ENCODE results near the gene HK3. TPM values are rescaled to one million over a fixed set of nuclear protein-coding genes. Genes with fewer than 3 reads are reported as not detected.

HK3 gene
- total RNA-seq, 1 donor from 2014 or later: 41.1 TPM

DNA sequence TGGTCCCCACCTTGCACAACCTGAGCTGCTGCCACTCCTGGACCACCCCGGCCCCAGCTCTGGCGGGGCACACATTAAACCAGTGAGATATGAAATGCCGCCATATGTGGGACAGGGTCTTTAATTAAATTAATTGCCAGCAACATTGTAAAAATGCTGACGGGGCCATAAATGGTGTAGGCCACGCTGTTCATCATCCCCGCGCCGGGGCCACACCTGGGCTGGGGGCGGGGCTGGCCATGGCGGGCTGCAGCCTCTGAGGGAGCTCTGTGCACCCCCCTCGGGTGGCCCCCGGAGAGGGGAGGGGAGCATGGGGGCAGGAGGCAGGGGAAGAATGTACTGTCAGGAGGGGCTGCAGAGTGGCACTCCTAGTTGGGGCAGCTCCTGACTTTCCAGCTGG, 47.8 kb downstream of the HK3 start:
- DNase-seq (ENCODE audit: low spot score): no peak

DNA sequence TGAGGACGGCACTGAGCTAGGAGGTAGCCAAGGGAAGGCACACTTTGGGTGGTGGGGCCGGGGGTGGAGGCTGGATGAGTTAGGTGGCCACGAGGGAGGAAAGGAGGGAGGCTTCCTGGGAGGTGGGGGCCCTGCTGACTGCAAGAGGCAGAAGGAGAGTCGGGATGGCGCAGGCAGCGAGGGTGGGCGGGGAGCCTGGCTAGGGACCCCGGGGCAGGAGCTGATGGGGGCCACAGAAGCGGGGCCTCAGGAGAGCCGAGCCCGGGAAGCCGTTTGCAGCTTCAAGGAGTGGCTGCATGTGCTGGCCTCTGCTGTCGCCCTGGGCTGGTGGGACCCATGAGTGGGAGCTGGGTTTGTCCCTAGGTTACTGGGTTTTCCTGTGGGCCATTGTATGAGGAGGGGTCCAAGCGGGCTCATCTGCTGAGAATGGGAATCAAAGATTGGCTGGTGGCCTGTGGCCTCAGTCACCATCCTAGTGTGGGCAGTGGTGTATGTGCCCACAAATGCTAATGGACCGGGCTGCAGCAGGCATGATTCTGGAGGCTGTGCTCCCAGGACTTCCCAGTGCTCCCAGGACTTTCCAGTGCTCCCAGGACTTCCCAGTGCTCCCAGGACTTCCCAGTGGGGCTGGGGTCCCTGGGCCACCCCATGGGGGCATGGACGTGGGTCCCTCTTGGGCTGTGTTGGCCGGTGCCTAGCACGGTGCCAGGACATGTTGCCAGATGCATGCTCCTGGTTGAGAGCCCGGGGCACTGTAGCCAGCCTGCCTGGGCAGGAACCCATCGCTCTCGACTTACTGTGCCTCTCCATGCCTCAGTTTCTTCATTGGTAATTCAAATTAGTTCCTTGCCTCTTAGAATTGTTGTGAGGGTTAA, 48.5 kb downstream of the HK3 start:
- DNase-seq (ENCODE audit: low spot score): no peak

DNA sequence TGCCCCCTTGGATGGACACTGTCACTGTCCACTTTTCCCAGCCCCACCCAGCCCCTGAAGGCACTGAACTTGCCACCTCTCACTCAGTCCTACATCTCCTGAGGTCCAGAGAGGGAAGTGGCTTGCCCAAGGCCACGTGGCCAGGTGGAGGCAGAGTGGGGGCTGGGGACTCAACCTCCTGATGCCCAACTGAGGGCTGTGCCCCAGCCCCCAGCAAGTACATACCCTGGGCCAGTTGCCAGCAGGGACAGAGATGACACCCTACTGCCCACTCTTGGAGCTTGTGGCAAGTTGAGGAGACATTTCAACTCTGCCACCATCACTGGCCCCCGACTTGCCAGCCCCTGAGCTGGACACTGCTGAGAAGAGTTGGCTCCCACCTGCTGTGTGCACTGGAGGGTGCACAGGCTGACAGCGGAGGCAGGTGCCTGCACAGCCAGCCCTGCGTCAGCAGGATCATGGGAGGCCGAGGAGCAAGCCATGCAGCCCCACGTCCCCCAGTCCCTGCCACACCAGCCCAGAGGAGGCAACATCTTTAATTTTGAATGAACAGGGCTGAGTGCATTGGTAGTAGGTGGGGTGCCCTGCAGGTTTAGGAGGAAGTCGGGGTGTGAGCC, 49.4 kb downstream of the HK3 start:
- DNase-seq (ENCODE audit: low spot score): no peak

DNA sequence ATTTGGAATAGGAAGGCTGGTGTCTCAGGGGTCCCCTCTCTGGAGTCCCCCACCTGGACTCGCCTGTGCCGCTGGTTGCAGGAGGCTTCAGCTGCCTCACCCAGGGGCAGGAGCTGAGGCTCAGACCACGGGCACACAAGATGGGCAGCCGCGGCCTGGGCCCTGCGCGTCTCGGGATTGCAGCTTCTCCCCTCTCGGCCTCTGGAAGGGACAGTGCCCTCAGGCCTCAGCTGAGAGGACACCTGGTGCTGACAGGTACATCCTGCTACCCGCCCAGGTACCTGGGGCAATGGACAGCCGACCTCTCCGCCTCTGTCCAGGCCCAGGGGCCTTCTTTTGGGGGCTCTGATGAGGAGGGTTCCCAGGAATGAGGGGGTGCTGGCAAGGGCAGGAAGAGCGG, 50.5 kb downstream of the HK3 start:
- DNase-seq (ENCODE audit: low spot score): no peak

DNA sequence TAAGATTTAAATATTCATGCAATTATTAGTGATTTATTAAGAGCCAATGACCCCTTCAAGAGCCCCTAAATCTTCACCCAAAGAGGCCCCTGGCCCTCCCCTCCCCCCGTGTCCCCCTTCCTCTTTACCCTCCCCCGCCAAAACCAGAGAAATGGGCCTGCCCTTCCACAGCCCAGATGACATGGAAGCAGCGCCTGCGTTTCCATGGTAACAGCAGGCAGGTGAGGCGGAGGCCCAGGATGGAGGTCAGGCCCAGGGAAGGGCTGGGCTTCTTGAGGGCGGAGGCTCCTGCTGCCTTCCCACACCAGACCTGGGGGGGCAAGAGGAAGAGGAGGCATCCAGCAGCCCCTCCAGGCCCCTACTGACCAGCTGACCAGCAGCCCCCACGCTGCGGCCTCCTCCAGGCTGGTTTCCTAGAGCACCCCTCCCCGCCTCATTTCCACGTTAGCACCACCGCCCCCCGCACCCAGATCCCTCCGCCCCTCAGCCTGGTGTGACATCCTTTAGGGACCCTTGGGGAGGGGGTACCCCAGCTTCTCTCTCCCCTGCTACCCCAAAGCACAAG, 51.3 kb downstream of the HK3 start:
- DNase-seq (ENCODE audit: low spot score): no peak

DNA sequence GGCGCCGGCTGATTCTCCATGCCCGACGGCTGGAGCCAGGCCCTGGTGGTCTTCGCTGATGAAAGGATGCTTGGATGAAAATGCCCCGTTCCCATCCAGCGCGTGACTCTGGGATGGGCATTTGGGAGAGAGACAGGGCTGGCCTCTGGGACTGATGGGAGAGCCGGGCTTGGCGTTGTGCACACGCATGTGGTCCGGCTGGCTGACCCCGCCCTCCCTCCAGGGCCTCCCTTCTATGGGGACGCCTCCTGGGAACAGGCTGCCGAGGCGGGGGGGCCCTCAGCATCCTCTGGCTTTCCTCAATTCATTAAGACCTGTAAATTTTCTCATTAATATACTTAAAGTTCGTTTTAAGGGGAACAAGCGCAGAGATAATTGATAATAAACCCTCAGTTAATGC, 52.0 kb downstream of the HK3 start:
- DNase-seq (ENCODE audit: low spot score): no peak

DNA sequence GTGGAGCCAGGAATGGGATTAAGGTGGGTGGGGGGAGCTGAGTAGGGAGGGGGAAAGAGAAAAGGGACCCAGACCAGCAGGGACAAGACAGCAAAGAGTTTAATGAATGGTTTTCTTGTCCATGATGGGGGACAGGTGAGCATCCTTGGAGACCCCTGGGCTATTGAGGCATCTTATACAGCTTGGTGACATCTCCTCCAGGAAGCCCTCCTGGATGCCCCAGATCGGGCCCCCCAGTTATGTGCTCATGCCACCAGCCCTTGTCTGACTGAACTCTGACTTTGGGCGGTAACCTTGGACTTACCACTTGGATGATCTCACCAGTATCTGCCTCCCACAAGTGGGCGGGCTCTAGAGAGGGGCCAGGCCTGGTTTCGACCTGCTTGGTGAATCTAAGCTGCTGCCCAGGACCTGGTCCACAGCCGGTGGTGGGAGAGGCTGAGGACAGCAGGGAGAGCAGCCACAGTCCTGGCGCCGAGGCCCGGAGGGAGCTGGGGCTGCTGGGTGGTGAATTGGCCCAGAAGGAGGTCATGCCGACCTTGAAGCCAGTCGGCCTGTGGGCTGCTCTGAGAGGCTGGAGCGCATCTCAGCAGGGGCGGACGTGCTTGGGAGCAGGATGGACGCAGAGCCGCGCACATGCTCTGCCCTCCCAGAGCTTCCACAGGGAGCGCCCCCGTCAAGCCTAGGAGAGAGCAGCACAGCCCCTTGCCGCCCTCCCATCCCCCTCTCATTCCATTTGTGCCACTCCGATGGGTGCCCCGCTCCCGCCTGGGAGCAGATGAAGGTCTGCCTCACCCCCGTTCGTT, 52.6 kb downstream of the HK3 start:
- no peak for DNase-seq (ENCODE audit: low spot score)

DNA sequence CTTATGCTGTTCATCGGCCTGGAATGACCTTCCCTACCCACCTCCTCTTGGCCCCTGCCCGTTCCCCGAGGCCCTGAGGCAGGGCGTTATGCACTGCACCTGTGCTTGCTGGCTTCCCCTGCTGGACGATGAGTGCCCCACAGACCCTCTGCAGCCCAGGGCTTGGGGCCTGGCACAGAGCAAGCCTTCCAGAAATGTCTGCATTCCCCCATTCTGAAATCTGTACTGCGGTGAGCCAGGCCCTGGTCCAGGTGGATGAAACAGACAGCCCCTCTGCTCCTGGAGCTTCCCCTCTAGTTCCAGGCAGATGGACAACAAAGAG, 53.8 kb downstream of the HK3 start:
- DNase-seq (ENCODE audit: low spot score): no peak

DNA sequence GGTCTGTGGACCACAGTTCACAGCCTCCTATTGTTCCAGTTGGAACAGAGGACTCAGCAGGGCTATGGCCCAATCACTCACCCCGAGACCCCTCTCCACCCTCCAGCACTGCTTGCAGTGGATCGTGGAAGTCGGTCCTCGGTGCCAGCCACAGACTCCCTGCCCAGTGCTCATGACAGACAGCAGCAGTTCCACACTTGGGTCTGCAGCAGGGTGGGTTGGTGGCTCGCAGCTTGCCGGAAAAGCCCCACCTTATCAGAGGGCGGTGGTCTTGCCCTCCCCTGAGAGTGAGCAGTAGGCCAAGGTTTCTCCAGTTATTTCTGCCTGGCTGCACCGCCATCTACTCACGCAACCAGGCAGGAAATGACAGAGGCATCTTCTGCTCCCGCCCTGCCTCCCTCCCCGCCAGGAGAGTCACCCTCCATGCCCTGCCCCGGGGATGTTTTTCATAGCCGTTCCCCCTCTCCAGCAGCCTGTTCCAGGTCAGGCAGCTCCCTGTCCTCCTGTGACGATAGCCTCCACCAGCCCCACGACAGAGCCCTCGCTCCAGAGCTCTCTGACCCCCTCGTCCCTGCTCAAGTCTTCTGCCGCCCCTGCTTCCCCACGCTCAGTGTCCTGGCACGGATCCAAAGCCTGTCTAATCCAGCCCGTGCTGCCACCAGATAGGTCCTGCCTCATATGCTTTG, 54.3 kb downstream of the HK3 start:
- no peak for DNase-seq (ENCODE audit: low spot score)

DNA sequence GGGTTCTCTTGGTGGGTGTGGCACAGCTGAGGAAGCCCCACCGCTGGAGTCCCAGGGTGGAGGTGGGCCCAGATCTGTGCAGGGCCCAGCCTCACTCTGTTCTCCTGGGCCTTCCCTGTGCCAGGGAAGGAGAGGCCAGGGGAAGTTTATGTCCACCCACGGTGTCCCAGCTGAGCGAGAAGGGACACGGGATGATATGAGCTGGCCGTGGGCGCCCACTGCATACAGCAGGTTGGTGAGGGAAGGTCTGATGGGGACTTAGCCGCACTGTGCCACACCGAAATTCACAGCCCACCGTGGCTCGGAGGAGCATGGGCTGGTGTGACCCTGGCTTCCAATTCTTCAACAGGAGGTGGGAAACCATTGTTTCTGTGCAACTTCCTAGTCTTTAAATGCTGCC, 54.9 kb downstream of the HK3 start:
- DNase-seq (ENCODE audit: low spot score): no peak

DNA sequence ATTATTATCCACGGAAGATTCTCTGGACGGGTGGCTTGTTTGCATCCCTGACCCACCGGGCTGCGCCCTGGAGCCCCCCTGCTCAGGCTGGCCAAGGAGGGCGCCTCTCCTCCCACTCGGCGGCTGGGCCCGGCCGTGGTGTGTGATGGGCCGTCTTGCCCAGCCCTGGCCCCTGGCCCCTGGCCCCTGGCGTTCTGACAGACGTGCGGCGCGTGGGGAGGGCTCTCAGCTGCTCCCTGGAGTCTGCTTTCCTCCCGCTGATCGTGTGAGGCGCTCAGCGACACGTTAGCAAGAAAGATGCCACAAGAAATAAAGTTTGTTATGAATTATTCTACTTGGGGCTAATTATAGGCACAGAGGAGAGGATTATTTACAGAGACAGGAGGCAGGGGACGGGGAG, 55.5 kb downstream of the HK3 start:
- DNase-seq (ENCODE audit: low spot score): no peak

DNA sequence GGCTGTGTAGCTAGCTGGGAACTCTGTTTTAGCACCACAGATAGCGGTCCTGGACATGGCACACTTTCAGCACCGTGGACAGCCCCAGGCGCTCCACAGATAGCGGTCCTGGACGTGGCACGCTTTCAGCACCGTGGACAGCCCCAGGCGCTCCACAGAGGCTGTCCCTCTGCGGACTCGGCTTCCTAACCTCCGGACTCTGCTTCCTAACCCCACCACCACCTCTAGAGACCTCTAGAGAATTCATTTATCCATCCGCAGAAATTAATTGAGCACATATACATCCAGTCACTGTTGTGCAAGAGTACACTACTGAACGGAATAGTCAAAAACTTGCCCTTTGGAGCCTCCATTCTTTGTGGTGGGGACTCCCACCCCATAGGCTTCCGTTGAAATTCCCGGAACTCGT, 61.4 kb downstream of the HK3 start:
- no peak for DNase-seq (ENCODE audit: low spot score)

DNA sequence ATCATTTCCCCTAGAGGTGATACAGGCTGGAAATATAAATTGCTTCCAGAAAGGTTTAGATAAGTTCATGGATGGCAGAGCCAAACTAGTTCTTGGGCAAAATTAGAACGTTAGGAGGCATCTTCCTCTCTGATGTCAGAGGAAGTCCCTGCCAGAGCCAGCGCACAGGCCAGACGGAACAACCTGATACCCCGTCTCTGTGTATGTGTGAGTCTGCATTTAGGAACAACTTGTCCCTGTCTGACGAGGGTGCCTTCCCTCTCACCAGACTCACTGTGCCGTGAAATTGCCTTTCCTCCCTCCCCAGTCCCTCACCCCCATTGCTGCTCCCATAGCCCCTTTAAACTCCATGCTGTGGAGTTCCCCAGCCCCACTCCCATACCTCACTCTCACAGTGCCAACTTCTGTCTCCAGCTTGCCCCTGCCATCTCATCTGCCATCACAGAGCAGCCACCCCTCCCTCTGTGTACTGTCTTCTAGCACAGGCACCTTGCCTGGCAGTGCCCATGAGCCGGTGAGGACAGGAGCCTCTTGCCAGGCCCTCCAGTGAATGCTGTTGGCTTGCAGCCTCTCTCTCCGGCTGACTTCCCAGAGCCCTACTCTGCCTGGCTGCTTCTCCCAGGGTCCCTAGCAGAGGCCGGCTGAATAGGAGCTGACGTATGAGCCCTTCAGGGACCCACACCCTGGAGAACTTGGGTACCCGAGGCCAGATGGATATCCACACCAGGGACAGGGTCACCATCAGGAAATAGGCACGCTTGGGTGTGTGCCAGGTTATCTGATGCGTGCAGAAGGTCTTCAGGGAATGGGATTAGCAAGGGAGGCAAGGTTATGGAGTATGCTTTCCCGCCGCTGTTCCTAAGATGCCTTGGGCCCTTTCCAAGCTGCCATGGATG, 62.1 kb downstream of the HK3 start:
- no peak for DNase-seq (ENCODE audit: low spot score)

DNA sequence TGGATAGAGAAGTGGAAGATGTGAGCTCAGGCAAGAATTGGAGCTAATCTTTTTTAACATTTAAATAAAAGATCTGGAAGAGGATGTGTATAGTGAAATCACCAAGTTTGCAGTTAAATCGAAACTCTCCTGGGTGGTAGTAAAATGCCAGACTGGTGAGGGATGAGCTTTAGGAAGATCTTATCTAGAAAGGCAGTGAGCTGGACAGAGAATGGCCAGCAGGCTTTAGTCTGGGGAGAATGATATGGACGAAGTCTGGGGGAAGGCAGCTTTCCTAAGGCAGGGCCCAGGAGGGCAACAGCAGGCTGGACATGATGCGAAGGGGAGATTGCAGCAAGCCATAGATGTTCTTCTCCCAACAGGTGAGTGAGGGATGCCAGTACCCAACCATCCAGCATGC, 63.2 kb downstream of the HK3 start:
- DNase-seq (ENCODE audit: low spot score): no peak

DNA sequence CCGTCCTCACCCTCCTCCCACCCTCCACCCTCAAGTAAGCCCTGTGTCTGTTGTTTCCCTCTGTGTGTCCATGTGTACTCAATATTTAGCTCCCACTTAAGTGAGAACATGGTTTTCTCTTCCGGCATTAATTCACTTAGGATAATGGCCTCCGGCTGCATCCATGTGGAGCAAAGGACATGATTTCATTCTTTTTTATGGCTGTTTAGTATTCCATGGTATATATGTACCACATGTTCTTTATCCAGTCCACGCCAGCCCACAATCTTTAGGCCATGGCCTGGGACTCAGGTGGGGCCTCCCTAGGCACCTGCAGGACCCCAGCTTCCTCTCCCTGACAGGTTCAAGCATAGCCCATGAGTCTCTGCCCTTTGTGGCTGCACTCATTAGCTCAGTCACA, 65.9 kb downstream of the HK3 start:
- DNase-seq (ENCODE audit: low spot score): no peak

DNA sequence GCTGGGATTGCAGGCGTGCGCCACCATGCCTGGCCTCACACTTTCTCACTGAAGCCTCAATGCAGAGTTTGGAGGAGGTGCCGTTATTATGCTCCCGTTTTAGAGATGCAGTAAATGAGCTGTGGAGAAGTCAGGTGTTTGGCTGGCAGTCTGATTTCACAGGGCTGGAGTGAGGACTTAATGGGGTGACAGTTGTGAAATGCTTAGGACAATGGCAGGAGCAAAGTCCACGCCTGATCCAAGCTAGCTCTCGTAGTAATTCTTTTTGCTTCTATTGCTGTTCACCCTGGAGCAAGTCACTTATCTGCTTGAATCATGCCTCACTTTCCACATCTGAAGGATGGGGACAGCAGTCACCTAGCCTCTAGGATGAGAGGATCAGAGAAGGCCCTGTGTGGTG, 67.0 kb downstream of the HK3 start:
- DNase-seq (ENCODE audit: low spot score): no peak

DNA sequence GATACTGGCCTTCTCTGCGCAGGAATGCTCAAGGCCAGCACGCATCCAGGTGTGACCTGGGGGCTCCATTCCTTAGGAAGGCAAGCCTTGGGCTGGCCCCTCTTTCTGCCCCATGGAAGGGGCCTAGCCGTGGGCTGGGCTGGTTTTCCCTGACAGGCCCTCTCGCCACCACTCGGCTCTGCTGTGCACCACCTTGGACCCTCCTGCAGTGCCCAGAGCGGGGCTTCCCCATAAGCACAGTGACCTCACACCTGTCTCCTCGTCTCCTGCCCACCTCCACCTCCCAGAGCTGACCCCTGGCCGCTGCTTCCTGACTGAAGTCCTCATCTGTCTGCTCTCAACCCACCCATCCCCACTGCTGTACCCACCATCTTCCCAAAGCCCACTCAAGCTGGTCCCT, 67.7 kb downstream of the HK3 start:
- DNase-seq (ENCODE audit: low spot score): no peak

DNA sequence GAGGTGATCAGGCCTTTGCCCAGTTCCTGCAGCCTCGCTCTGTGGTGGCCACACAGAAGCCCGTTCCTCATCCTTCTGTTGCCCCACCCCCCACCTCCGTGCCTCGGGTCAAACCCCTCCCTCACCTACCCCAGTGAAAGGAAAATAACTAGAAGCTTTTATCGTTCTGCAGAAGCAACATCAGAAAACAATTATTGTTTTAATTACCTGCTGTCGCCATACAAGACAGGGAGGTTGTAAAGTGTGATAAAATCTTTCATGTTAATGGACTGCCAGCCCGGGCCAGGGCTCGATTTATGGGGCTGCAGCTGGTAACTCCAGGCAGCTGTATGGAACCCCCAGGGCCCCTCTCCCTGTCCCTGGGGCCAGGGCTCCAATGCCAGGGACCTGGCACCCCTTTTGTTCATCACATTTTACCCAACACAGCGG, 68.1 kb downstream of the HK3 start:
- DNase-seq (ENCODE audit: low spot score): no peak
